Measurements from ENCODE around the gene POLDIP3.
"Not testable (repeated sequence)": the region's sequence is repeated elsewhere in the genome, so short reads cannot be mapped to it uniquely, and the experiment has no call there.

The POLDIP3 gene

GRCh38 chr22:42582987-42583386, 31.7 kb downstream of the POLDIP3 start:
- DNase-seq = no peak

GRCh38 chr22:42581762-42582716, 32.6 kb downstream of the POLDIP3 start:
- DNase-seq = peak; percentile 83

- DNase-seq = not testable (repeated sequence)
These were observed 33.4 kb downstream of the POLDIP3 start for GRCh38 chr22:42581194-42581761.

- not testable (repeated sequence) for DNase-seq
These were observed 34.6 kb downstream of the POLDIP3 start for GRCh38 chr22:42580040-42580439.

DNA sequence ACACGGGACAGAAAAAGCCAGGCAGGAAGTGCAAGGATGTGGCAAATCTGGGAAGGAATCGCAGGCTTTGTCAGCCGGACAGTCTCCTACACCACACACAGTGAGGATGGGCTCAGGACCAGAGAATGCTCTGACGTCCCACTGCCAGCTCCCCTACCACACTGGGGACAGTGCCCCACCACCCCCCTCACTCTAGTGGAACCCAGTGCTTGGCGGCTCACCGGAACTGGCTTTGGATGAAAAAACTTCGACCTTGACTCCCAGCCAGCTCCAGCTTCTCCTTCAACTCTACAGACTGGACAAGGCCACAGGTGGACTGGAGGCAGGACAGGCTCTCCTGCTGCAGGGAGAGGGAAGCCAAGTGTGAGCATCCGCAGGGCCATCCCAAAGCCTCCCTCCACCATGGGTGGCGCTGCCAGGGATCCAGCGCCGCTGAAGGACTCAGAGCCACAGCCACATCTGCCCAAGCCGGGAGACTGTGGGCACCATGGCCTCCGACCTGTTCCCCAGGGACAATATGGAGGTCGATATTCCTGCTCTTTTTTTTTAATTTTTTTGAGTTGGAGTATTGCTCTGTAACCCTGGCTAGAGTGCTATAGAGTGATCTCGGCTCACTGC, 37.0 kb downstream of the POLDIP3 start:
- DNase-seq = no peak

GRCh38 chr22:42577141-42577540, 37.5 kb downstream of the POLDIP3 start:
- DNase-seq = not testable (repeated sequence)

DNA sequence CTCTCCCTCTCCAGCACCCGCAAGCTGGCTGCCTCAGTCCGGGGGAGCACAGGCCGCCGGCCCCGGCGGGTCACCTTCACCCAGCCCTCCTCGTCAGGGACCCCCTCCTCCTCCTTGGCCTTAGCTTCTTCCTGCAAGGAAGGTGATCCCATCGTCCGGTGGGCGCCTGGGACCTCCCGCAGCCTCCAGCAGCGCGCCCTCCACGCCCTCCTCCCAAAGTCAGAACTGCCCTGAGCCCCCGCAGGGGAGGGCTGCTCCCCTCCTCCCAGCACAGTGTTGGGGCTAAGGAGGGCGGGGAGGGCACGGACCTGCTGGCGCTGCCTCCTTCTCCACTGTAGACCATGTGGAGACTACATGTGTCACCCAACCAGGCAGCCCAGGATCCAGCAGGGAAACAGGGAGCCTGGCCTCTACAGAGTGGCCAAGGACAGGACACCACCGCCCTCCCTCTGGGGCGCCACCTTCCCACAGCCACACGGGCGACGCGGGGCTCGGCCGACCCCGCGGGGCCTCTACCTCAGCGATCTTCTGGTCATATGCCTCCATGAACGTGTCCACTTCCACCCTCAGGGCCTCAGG, 38.6 kb downstream of the POLDIP3 start:
- DNase-seq = not testable (repeated sequence)

DNA sequence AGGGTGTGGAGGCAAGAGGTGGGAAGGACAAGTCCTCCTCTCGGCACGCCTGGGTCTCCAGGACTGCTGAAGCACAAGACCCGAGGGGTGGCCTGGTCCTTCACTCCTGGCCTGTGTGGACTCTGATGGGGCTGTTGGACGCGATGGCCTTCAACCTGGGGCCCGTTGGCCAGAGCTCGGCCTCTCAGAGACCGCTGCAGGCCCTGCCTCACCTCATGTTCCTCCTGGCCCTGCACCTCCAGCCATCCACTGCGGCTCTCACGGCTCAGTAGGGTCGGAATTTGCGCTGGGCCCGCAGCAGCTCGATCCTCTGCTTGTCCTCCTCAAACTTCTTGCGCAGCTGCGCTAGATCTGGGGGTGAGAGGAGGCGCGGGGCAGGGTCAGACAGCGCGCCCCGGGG, 40.2 kb downstream of the POLDIP3 start:
- DNase-seq = not testable (repeated sequence)

GRCh38 chr22:42574046-42574445, 40.6 kb downstream of the POLDIP3 start:
- not testable (repeated sequence) for DNase-seq

DNA sequence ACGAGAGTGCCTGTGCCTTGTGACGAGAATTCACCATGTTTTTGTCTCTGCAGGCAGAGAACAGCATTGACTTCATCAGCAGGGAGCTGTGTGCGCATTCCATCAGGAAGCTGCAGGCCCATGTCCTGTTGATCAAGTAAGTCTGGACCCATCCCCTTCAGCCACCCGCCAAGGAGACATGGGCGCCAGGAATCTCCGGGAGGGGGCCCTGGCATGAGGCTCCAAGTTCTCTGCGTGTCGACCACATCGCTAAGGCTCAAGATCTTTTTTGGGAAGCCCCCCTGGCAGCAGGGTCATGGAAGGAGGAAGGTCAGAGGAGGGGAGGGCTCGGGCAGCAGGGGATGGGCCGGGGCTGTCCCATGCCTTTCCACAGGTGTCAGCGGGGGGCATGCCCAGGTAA, 43.6 kb downstream of the POLDIP3 start:
- not testable (repeated sequence) for DNase-seq

DNA sequence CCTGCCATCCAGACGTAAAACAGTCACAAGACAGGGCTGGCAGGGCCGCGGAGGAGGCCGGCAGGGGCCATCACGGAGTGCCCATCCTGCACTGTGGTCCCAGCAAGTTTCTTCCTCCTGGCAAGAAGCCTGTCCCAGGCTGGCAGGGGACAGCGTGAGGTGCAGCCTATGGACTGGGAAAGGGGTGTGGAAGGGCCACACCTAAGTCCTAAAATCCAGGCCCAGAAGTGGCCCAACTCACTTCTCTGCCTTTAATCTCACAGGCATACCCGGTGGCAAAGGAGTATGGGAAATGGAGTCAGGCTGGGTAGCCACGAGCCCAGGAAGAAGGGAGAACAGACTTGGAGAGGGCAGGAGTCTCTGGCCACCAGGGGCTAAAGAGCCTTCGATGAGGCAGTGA, 44.1 kb downstream of the POLDIP3 start:
- not testable (repeated sequence) for DNase-seq

GRCh38 chr22:42567950-42568349, 46.7 kb downstream of the POLDIP3 start:
- DNase-seq = not testable (repeated sequence)

GRCh38 chr22:42565956-42566355, 48.7 kb downstream of the POLDIP3 start:
- DNase-seq = no peak

DNA sequence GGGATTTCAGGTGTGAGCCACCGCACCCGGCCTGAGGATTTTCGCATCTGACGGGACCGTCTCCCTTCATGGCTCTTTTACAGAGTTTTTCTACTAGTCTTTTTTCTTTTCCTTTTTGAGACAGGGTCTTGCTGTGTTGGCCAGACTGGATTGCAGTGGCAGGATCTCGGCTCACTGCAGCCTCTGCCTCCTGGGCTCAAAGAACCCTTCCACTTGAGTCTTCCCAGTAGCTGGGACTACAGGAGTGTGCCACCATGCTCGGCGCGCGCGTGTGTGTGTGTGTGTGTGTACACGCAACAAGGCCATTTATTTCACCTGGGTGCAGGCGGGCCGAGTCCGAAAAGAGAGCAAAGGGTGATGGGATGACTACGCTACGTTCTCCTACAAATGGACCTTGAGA, 50.0 kb downstream of the POLDIP3 start:
- no peak for DNase-seq

- DNase-seq = not testable (repeated sequence)
These were observed 50.7 kb downstream of the POLDIP3 start for GRCh38 chr22:42563943-42564342.

DNA sequence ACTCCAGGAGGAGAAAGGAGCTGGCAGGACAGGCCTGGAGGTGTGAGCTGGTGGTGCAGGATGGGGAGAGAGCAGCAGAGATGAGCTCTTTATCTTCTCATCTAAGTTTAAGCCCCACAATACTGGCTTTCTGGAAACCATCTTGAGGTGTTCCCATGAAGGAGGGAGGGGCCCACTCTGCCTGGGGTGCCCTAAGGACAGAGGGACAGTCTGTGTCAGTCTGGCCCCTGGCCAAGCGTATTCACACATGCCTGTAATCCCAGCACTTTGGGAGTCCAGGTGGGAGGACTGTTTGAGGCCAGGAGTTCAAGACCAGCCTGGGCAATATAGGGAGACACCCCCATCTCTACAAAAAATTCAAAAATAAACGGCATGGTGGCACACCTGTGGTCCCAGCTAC, 52.0 kb downstream of the POLDIP3 start:
- no peak for DNase-seq

GRCh38 chr22:42562279-42562678, 52.4 kb downstream of the POLDIP3 start:
- DNase-seq = no peak

GRCh38 chr22:42561856-42562255, 52.8 kb downstream of the POLDIP3 start:
- no peak for DNase-seq

DNA sequence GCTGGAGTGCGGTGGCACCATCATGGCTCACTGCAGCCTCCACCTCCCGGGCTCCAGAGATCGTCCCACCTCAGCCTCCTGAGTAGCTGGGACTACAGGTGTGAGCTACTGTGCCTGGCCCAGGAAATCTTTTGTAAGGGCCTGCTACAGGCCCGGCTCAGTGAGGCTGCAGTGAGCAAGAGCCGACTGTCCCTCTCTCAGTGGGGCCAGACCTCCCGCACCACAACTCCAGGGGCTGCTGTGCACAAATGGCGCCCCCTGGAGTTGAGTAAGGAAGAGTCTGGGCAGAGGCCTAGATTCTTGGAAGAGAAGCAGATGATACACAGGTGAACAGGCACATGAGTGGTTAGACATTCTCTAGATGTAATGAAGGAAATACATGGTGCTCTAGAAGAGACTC, 53.9 kb downstream of the POLDIP3 start:
- peak; percentile 43 for DNase-seq

GRCh38 chr22:42560381-42560780, 54.3 kb downstream of the POLDIP3 start:
- no peak for DNase-seq

GRCh38 chr22:42553475-42554361, 61.0 kb downstream of the POLDIP3 start, which contains the start of gene SERHL2:
Gene SERHL2, plus strand, starts transcription at chr22:42553956. Its CDS starts 65 bp downstream, at chr22:42554021.
- peak; percentile 53 for DNase-seq

- DNase-seq = not testable (repeated sequence)
These were observed 62.4 kb downstream of the POLDIP3 start for GRCh38 chr22:42552294-42552647.

All from RPMI8226 (cell line).